ENCODE data around the gene PHLPP2. TPM values are rescaled to one million over a fixed set of nuclear protein-coding genes. Genes with fewer than 3 reads are reported as not detected.
"Not testable (repeated sequence)": the region's sequence is repeated elsewhere in the genome, so short reads cannot be mapped to it uniquely, and the experiment has no call there.

The PHLPP2 gene
- total RNA-seq, 1 donor from 2014 or later, result 8.3 TPM

DNA sequence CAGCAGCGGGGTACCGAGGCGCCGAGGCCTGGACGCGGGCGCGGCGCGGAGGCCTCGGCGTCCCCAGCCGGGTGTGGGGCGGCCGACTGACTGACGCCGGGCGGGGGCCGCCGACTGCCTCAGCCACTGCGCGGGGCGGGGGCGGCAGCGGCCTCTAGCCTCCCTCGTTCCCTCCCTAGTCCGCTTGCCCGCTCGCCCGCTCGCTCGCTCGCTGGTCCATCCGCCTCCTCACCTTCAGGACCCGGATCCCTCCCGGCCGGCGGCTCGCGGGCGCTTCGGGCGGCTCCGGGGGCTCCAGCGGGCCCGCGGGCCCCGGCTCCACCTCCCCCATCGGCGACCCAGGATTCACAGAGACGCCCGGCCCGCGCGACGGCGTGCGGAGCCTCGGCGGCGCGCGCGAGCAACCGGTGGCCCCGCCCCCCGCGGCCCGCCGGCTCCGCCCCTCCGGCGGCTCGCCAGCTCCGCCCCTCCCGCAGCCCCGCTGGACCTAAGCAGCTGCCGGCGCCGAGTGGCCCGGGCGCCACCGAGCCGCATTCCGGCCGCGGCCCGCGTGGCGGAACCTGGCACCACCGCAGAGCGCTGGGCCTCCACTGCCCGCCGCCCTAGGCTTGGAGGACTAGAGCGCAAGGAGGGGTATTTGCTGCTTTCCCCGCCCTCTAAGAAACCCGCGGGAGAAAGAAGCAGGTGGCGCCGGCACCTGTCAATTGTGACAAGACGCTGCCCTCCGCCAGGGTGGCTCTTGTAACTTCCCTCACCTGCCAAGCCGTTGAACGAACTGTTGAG lies 773 bp downstream of the PHLPP2 start:
- DNase-seq (ENCODE audit: extremely low read depth, low read depth, low spot score), result no peak

DNA sequence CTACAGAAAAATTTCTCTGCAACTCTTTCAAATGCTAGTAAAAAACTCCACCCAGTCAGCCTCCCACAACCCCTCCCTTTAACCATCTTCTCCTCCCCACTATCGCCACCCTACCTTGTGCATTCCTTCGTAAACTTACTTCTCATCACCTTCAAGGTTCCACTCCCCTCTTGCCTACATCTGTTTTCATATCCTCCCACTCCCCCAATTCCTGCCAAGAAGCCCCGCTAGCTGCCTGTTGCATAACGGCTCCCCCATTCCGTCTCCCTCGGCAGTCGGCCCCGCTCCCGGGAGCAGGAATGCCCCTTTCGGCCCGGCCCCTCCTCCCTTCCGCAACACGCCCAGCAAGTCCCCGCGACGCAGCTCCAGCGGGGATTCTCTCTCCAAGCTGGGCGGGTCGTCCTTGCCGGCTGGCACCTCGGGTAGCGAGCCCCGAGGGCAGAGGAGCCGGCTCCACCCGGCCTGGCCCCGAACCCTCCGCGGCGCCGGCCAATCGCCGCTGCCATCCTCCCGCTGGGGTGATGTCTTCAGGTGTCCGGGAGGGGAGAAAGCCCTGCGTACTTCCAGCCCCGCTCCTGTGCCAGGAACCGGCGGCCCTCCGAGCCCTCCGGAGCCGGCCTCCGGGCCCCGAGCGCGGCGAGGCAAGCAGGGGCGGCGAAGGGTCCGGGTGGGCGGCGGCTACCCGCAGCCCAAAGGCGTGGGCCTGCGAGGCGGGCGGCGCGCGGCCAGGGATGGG lies 1.5 kb downstream of the PHLPP2 start:
- DNase-seq (ENCODE audit: extremely low read depth, low read depth, low spot score), result no peak

DNA sequence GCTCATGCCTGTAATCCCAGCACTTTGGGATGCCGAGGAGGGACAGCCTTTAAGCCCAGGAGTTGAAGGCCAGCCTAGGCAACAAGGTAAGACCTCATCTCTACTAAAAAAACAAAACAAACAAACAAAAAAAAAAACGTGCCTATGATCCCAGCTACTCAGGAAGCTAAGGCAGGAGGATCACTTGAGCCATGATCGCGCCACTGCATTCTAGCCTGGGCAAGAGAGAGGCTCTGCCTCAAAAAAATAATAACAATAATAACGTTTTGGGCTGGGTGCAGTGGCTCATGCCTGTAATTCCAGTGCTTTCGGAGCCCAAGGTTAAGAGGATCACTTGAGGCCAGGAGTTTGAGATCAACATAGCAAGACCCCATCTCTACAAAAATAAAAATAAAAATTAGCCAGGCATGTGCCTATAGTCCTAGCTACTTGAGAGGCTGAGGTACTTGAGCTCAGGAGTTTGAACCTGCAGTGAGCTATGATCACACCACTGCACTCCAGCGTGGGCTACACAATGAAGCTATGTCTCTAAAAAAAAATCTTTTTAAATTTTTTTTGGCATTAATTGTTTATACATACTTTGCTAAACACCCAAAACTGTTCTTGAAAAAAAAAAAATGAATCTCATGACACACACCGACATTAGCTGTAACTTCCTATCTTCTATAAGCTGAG lies 3.3 kb downstream of the PHLPP2 start:
- no peak for DNase-seq (ENCODE audit: extremely low read depth, low read depth, low spot score)

DNA sequence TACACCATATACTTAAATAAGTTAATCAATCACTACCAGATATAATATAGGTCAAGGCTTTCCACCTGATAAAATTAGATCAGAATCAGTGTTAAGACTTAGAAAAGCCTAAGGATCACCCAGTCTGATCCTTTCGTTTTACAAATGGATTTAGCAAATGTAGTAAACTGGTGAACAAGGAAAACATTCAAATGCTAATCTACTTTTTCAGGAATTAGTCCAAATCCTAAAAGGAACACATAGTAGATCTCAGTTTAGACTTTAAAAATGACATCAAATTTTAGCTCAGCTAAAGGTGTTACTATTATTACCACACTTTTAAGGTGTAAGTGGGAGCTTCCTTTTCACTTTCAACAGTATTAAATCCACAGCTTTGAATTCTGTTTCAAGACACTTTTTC lies 12.0 kb downstream of the PHLPP2 start:
- DNase-seq (ENCODE audit: extremely low read depth, low read depth, low spot score), result no peak

DNA sequence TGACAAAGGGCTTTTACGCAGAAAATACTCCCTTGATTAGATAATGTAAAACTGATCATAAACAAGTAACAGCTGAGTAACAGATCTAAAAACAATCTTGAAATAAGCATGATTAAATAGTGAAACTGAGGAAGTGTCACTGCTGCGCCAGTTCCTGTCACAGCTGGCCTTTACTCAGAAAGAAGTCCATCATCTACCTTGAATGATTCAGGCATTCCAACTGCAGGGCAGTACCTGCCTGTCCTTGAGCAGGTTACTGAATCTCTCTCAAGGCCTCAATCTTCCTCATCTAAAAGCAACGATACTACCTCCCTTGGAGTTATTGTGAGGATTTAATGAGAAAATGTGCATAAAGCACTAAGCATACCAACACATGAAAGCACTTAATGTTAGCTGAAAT lies 12.7 kb downstream of the PHLPP2 start:
- no peak for DNase-seq (ENCODE audit: extremely low read depth, low read depth, low spot score)

DNA sequence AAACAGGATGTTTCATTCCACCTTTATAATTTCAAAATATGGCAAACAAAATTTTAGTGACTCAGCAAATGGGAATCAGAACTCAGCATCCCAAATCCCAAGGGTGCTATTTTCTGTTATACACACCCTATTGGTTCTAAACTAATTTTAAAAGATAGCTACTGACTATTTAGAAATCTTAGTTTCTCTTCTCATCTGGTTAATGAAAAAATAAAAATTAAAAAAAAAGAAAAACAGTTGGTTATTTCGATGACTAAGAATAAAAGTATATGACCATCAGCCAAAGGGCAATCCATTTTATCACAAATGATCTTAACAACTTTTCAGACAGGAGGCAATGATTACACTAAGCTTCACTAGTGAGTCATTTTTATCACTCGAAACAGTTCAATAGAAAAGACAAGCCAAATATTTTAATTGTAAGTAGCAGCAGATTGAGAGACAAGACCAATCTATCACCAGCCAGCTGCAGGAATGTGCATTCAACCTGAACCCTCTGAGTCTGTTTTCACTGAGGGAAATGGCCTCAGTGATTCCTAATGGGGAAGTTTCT lies 15.2 kb downstream of the PHLPP2 start:
- no peak for DNase-seq (ENCODE audit: extremely low read depth, low read depth, low spot score)

DNA sequence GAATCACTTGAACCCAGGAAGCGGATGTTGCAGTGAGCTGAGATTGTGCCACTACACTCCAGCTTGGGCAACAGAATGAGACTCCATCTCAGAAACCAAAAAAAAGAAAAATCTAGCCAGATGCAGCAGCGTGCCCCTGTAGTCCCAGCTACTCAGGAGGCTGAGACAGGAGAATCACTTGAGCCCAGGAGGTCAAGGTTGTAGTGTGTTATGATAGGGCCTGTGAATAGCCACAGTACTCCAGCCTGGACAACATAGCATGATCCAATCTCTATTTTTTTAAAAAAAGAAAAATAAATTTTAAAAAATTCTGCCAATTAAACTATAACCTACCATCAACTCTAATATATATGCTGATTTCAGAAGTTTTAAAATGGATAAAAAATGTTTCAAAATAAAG lies 15.8 kb downstream of the PHLPP2 start:
- no peak for DNase-seq (ENCODE audit: extremely low read depth, low read depth, low spot score)

DNA sequence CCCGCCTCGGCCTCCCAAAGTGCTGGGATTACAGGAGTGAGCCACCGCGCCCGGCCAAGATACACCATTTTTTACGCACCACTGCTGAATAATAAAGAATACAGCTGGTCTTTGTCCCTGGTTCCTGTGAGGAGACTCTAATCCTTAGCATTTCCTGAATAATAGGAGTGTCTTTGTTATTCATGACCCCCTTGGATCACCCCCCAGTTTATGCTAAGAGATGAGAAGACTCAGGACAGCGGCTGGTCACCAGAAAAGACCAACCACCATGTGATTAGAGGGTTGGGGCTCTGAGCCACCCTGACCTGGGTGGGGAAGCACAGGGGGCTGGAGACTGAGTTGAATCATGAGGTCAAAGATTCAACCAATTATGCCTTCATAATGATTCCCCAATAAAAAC lies 17.3 kb downstream of the PHLPP2 start:
- no peak for DNase-seq (ENCODE audit: extremely low read depth, low read depth, low spot score)

DNA sequence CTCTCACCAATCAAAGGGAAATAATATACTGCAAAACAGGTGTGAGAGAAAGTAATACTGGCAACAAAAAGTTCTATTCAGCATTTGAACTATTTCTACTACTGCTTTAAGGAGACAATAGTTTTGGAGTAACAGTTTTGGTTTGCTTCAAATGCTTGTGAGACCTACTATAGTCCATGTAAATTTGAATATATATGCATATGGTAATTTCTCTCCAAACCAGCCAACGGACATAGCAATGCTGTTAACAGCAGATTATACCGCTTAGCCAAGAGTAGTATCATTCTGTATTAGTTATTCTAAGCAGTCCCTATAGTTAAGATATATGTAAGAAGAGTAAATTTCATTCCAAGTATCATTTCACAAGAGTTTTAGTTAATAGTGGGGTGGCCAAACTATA lies 18.5 kb downstream of the PHLPP2 start:
- DNase-seq (ENCODE audit: extremely low read depth, low read depth, low spot score), result no peak

DNA sequence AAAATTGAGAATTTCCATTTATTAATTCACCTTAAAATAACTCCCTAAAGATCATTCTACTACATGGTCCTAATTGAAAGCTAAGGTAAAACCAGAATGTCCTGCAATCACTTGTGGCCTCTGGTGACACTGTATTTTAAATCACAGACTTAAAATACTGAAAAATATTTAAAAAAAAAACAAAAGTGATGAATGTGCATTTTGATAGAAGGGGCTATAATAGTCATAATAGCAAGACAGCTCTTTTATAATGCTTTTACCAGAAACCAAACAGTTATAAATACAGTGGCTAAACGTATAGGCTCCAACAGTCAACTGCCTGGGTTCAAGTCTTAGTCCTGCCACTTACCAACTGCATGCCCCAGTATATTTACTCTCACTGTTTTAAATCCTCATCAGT lies 21.2 kb downstream of the PHLPP2 start:
- no peak for DNase-seq (ENCODE audit: extremely low read depth, low read depth, low spot score)

DNA sequence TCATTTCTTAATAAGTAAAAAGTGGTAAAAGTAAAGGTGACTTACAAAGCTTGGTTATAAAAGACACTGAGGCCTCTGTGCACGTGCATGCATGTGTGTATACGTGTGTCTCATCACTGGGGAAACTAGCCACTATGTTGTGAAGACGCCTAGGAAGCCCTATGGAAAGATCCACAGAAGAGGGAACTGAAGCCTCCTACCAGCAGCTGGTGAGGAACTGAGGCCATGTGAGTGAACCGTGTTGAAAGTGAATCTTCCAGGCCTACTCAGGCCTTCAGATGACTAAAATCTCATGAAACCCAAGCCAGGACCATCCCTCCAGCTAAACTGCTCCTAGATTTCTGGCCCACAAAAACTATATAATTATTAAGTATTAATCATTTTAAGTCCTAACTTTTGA lies 23.7 kb downstream of the PHLPP2 start:
- no peak for DNase-seq (ENCODE audit: extremely low read depth, low read depth, low spot score)

DNA sequence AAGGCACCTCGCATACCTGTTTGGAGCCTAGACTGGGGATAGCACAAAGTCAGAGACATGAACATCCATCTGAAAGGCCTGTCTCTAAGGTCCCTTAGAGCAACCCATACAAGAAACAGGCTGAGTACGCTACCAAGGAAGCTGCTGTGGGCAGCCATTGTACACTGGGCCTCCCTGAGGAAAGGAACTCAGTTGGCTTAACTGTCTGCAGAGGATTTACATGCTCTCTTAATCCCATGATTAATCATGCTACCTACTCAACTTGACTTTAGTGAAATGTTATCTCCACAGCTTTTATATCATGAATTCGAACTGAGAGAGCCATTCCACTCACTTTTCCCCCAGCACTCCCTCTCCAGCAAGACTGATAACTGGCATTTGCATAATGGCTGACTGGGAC lies 26.0 kb downstream of the PHLPP2 start:
- DNase-seq (ENCODE audit: extremely low read depth, low read depth, low spot score), result no peak

DNA sequence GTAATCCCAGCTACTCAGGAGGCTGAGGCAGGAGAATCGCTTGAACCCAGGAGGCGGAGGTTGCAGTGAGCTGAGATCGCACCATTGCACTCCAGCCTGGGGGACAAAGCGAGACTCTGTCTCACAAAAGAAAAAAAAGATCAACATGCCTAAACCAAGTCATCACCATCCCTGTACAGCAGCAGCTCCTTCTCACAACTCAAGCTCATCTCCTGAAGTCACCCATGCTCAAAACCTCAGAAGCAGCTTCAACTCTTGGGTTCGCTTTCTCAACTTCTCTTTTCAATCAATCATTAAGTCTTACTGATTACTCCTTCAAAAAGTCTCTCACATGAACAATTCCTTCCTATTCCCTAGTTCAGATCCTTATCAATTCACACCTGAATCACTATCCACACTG lies 31.3 kb downstream of the PHLPP2 start:
- DNase-seq (ENCODE audit: extremely low read depth, low read depth, low spot score), result no peak

DNA sequence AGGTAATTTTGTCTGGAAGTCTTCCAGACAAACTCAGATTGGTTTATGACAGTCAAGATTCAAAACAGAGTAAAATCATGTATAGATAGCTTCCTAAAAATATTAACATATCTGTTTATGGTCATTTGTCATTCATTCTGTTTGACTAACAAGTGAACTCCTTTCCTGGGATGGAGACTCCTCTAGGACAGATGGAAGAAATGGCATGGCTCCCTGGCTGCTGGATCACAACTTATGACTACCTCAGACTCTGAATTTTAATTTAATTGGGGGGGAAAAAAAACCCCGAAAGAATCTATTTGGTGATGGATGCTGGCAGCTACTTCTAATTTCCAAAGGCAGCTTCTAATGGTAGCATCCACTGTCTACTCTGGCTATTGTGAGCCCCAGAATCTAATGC lies 34.6 kb downstream of the PHLPP2 start:
- DNase-seq (ENCODE audit: extremely low read depth, low read depth, low spot score), result no peak

DNA sequence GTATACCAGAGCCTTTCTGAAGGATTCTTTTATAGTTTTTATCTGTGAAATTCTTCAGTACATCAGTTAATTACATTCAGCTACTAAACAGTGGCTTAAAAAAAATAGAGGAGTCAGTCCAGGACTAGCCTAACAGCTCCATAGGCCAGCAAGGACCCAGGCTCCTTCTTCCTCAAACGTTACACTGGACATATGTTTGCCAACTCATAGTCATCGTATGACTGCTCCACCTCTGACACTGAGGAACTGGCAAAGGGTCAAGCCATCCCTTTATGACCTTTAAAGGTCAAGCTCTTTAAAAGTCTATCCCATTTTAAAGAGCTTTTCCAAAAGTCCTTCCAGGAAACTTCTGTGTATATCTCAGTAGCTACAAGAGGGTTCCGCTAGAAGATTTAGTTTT lies 36.6 kb downstream of the PHLPP2 start:
- no peak for DNase-seq (ENCODE audit: extremely low read depth, low read depth, low spot score)

DNA sequence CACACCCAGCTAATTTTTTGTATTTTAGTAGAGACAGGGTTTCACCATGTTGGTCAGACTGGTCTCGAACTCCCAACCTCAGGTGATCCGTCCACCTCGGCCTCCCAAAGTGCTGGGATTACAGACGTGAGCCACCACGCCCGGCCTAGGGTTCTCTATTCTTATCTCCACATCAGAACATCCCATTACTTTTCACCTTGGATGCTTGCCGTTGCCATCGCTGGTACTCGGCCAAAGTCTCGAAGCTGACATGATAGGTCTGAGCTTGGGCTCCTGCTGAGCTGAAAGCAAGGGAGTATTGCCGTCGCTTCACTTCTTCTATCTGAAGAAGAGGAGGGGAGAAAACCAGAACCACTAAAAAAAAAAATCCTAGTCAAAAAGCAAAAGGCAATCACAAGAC lies 40.2 kb downstream of the PHLPP2 start:
- not testable (repeated sequence) for DNase-seq (ENCODE audit: extremely low read depth, low read depth, low spot score)

DNA sequence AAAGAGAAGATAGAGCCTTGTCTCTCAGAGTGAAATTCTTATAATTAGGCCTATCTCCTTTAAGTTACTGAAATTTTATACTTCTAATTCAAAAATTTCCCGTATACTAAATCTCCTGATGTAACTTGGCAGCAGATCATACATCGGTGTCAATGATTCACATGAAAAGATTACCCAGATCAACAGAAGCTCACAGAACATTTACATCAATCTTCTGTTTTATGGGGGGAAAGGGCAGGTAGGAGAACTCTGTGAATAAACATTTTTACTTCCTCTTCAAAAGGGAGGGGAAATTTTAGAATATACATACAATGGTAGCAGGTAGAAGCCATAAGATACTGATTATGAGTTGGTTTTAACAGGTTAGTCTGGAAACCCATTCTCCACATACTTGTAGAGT lies 43.1 kb downstream of the PHLPP2 start:
- DNase-seq (ENCODE audit: extremely low read depth, low read depth, low spot score), result no peak

DNA sequence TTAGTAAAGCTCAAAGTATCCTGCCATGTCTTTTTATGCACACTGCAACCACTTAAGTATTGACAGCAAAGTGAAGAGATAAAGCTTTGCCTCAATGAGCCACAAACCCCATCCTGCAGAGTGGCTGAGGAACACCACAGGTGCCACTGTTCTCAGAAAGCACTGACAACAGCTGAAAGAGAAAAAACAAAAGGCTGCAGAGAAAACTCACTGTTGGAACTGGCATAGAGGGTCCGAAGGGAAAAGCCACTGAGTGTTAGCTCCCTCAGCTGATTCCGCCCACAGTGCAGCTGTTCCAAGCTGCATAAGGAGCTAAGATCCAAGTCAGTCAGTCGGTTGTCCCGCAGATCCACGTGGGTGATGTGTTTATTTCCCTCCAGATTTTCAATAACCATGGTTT lies 48.3 kb downstream of the PHLPP2 start:
- DNase-seq (ENCODE audit: extremely low read depth, low read depth, low spot score), result no peak

DNA sequence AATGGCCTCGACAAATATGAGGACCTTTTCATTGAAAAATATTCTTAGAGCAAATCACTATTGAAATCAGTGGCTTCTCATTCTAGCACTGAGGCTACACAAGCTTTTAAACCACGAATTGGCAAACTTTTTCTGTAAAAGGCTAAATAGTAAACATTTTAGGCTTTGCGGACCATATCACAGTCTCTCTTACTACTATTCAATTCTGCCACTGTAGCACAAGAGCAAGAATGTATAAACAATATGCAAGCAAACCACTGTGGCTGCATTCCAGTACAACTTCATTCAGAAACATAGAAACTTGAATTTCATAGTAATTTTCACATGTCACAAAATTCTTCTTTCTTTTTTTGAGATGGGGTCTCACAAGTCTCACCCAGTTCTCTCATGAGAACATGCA lies 49.1 kb downstream of the PHLPP2 start:
- DNase-seq (ENCODE audit: extremely low read depth, low read depth, low spot score), result no peak

DNA sequence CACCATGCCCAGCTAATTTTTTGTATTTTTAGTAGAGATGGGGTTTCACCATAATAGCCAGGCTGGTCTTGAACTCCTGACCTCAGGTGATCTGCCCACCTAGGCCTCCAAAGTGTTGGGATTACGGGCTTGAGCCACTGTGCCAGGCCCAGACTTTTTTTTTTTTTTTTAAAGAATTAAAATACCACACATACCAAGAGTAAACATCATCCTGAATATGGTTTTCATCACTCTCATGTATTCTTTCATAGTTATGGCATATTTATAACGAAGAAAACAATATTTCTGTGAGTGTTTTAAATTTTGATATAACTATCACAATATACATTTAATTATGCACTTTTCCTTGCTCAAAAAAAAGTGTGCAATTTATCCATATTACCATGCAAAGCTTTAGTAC lies 50.3 kb downstream of the PHLPP2 start:
- no peak for DNase-seq (ENCODE audit: extremely low read depth, low read depth, low spot score)

DNA sequence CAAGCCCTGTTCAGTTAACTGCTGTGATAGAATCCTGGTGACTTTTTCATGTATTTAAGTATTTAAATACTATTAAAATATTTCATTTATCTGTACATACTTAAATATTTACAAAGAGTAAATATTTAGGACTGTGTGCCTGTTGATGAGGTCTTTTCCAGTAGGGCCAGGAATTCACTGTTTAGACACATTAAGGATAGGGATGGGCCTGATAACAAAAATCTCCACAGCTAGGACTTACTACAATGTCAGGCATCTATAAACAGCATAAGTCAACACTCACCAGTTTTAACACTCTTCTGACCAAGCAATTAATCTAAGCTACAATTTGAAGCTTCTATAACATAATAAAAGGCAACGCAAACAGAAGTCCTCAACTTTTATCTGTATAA lies 50.9 kb downstream of the PHLPP2 start:
- DNase-seq (ENCODE audit: extremely low read depth, low read depth, low spot score), result no peak
